Keratinocyte (primary cell): Measurements from ENCODE around the gene RNF150. TPM values are rescaled to one million over a fixed set of nuclear protein-coding genes. Genes with fewer than 3 reads are reported as not detected.

ENCODE experiments used
- DNase-seq: peaks from one replicate; pipeline ENCODE4 v3.0.0-alpha.2; 2011; ENCODE audit warnings: low read depth, missing footprints, low spot score
- FAIRE-seq: peaks from 2 replicates; lab custom pipeline; 2011; peaks lifted over from hg19 to GRCh38; lab: Jason Lieb, UNC
- H2AFZ ChIP-seq: 2 replicates; pipeline ENCODE4 v1.6.0; 2012; ENCODE audit warnings: low read length, control low read depth, inconsistent platforms; ENCODE audit not compliant: control insufficient read depth
- H3K27ac ChIP-seq: 2 replicates; pipeline ENCODE4 v1.5.1; 2011; ENCODE audit warnings: low read length; ENCODE audit not compliant: control insufficient read depth, insufficient read depth
- H3K27me3 ChIP-seq: 3 replicates; pipeline ENCODE4 v1.6.0; 2011; ENCODE audit warnings: low read length; ENCODE audit not compliant: control insufficient read depth, insufficient read depth; ENCODE audit errors: extremely low read depth
- H3K36me3 ChIP-seq, 2 experiments: 2 replicates in 1 of 2; 3 replicates in 1 of 2; pipeline ENCODE4 v1.5.1; 2011; ENCODE audit warnings: low read length in 2 of 2, mild to moderate bottlenecking in 1 of 2; ENCODE audit not compliant: control insufficient read depth in 2 of 2, insufficient read depth in 2 of 2; ENCODE audit errors: extremely low read depth in 1 of 2
- H3K4me1 ChIP-seq: 3 replicates; pipeline ENCODE4 v1.5.1; 2011; ENCODE audit warnings: low read length; ENCODE audit not compliant: control insufficient read depth, insufficient read depth; ENCODE audit errors: extremely low read depth
- H3K4me2 ChIP-seq: 3 replicates; pipeline ENCODE4 v1.6.0; 2011; ENCODE audit warnings: low read depth, low read length; ENCODE audit not compliant: control insufficient read depth, insufficient read depth; ENCODE audit errors: extremely low read depth
- H3K4me3 ChIP-seq, 3 experiments: fragments of 200-600 bp in 1 of 3; sonication (generic) in 1 of 3; 2 replicates in 2 of 3; 3 replicates in 1 of 3; pipeline ENCODE4 v1.5.1; 2011 to 2016; ENCODE audit warnings: low read length in 3 of 3, mild to moderate bottlenecking in 3 of 3, control low read depth in 2 of 3, inconsistent platforms in 1 of 3, low read depth in 1 of 3, mixed read lengths in 1 of 3, mixed run types in 1 of 3, moderate library complexity in 1 of 3; ENCODE audit not compliant: control insufficient read depth in 2 of 3, insufficient read depth in 2 of 3; ENCODE audit errors: extremely low read depth in 1 of 3
- H3K79me2 ChIP-seq: 2 replicates; pipeline ENCODE4 v1.6.0; 2012; ENCODE audit warnings: low read length; ENCODE audit not compliant: control insufficient read depth, insufficient read depth
- H3K9ac ChIP-seq: 3 replicates; pipeline ENCODE4 v1.6.0; 2011; ENCODE audit warnings: low read length; ENCODE audit not compliant: control insufficient read depth, insufficient read depth; ENCODE audit errors: extremely low read depth
- H3K9me1 ChIP-seq: 3 replicates; pipeline ENCODE4 v1.6.0; 2011; ENCODE audit warnings: low read length; ENCODE audit not compliant: control insufficient read depth, insufficient read depth; ENCODE audit errors: extremely low read depth
- H3K9me3 ChIP-seq: 2 replicates; pipeline ENCODE4 v1.5.1; 2012; ENCODE audit warnings: low read depth, low read length; ENCODE audit not compliant: control insufficient read depth
- H4K20me1 ChIP-seq: 3 replicates; pipeline ENCODE4 v1.6.0; 2011; ENCODE audit warnings: low read length; ENCODE audit not compliant: control insufficient read depth, insufficient read depth; ENCODE audit errors: extremely low read depth
- EZH2 ChIP-seq: IDR thresholded peaks from one replicate; pipeline ENCODE4 v1.6.1; 2012; ENCODE audit warnings: inconsistent platforms, mild to moderate bottlenecking, low read length, moderate library complexity
- dilution Hi-C: fragments of 300-500 bp; cut with MboI; formaldehyde crosslinking; loops from one replicate; pipeline ENCODE4 v1.7.0; 2020; ENCODE audit warnings: low sequenced_read_pairs; ENCODE audit not compliant: extremely low pct_ligation_motif_present
- polyA plus RNA-seq, 5 experiments: library from polyadenylated mRNA; depleted of rRNA in 3 of 5; stranded (reverse) in 3 of 5; stranded (forward) in 1 of 5; unstranded in 1 of 5; fragments of >200 nt; gene quantifications; 1 replicate in 1 of 5; 2 replicates in 3 of 5; 3 replicates in 1 of 5; pipeline versions ENCODE4 v1.2.1 to v1.2.3, GENCODE V29; 2011 to 2012; ENCODE audit warnings: missing spikeins in 2 of 5, low read depth in 1 of 5, low replicate concordance in 1 of 5
- TF ChIP-seq, protein P1 (sequence below), 3 experiments: IDR thresholded peaks in 1 of 3; conservative IDR thresholded peaks in 1 of 3; optimal IDR thresholded peaks in 1 of 3; 2 replicates in 2 of 3; 3 replicates in 1 of 3; pipeline versions ENCODE3 to v1.5.1; 2011; ENCODE audit warnings: low read length in 3 of 3, mild to moderate bottlenecking in 3 of 3, moderate library complexity in 2 of 3, control low read depth in 1 of 3, inconsistent platforms in 1 of 3; ENCODE audit not compliant: insufficient read depth in 2 of 3; ENCODE audit errors: extremely low read depth in 1 of 3

RNF150 gene
- polyA plus RNA-seq, 1 donor (not counting 4 experiments of a cell fraction or from before 2014, with no cell fraction given), result 0.18 TPM

DNA sequence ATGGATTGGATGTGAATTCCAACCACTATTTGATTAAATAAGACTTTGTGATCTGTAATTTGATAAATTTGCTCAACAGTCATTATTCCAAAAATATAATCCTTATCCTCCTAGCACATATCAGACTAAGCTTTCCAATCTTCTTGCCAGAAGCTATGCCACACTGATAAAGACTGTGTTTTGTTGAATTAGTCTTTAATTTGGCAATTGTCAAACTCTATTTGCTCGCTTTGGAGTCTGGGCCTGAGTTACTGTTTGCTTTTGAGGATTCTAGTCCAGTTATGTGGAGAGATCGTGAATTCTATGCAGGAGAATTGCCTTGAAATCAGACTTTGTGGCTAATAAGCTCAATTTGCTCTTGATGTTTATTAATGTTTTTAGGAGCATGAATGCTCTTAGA is 10.9 kb upstream of the RNF150 start:
- Histone ChIP-seq H3K79me2 (no peaks in the 10 kb centered on the region), H3K9me1 (no peaks in the 10 kb centered on the region), H3K36me3 (no peaks in the 10 kb centered on the region), H3K27ac (no peak overlapping the region), H3K27me3 (no peaks in the 10 kb centered on the region), H3K4me1 (no peaks in the 10 kb centered on the region), H3K4me3 (no peak overlapping the region), H3K4me2 (no peak overlapping the region), H3K9me3 (no peaks in the 10 kb centered on the region), H2AFZ (no peak overlapping the region), H4K20me1 (no peaks in the 10 kb centered on the region), H3K9ac (no peak overlapping the region)
- dilution Hi-C loops, result loop anchor here (25.0 kb wide), 1 partner anchor 257 kb away; no protein-coding TSS in a partner anchor
- DNase-seq (no peak), FAIRE-seq (no peak)
- TF ChIP-seq, protein P1, sequence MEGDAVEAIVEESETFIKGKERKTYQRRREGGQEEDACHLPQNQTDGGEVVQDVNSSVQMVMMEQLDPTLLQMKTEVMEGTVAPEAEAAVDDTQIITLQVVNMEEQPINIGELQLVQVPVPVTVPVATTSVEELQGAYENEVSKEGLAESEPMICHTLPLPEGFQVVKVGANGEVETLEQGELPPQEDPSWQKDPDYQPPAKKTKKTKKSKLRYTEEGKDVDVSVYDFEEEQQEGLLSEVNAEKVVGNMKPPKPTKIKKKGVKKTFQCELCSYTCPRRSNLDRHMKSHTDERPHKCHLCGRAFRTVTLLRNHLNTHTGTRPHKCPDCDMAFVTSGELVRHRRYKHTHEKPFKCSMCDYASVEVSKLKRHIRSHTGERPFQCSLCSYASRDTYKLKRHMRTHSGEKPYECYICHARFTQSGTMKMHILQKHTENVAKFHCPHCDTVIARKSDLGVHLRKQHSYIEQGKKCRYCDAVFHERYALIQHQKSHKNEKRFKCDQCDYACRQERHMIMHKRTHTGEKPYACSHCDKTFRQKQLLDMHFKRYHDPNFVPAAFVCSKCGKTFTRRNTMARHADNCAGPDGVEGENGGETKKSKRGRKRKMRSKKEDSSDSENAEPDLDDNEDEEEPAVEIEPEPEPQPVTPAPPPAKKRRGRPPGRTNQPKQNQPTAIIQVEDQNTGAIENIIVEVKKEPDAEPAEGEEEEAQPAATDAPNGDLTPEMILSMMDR (optimal IDR thresholded peaks at IDR 0.05 in 1 of 3, IDR thresholded peaks at IDR 0.05 in 1 of 3, conservative IDR thresholded peaks at IDR 0.05 in 1 of 3; ENCODE audit: extremely low read depth in 1 of 3, insufficient read depth in 2 of 3, low read length in 3 of 3), result no peak
- no peak for TF ChIP-seq EZH2

DNA sequence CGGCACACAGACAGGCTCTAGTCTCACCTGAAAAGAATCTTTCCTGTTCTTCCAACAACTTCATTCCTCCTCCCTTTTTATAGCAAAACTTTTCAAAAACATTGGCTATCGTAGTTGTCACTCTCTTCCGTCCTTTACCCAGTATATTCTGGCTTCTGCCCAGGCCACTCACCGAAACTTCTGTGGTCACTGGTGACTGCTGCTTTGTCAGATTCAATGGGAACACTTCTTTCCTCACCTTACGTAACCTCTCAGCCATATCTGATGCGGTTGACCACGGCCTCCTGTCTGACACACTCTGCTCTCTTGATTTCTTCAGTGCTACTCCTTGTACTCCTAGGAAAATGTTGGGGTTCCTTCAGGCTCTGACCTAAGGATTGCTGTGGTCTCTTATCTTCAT is 9.2 kb upstream of the RNF150 start:
- FAIRE-seq (no peak), DNase-seq (no peak)
- Histone ChIP-seq H3K9me3 (no peaks in the 10 kb centered on the region), H2AFZ (no peak overlapping the region), H3K9me1 (no peaks in the 10 kb centered on the region), H3K4me3 (no peak overlapping the region), H3K27me3 (no peaks in the 10 kb centered on the region), H3K4me1 (no peaks in the 10 kb centered on the region), H3K27ac (no peak overlapping the region), H3K9ac (no peak overlapping the region), H3K4me2 (no peak overlapping the region), H4K20me1 (no peaks in the 10 kb centered on the region), H3K36me3 (no peaks in the 10 kb centered on the region), H3K79me2 (no peaks in the 10 kb centered on the region)
- dilution Hi-C loops, result loop anchor here (25.0 kb wide), 1 partner anchor 255 kb away; no protein-coding TSS in a partner anchor
- no peak for TF ChIP-seq EZH2
- TF ChIP-seq, protein P1 (optimal IDR thresholded peaks at IDR 0.05 in 1 of 3, IDR thresholded peaks at IDR 0.05 in 1 of 3, conservative IDR thresholded peaks at IDR 0.05 in 1 of 3; ENCODE audit: extremely low read depth in 1 of 3, insufficient read depth in 2 of 3, low read length in 3 of 3), result no peak
